H1 (cell line): ENCODE measurements around the gene KRT72. TPM values are rescaled to one million over a fixed set of nuclear protein-coding genes. Genes with fewer than 3 reads are reported as not detected.

Source experiments
- SP4 ChIP-seq: IDR thresholded peaks from 2 replicates; pipeline ENCODE4 v1.6.1; 2012; ENCODE audit warnings: low read length, inconsistent platforms
- polyA plus RNA-seq, 7 experiments: library from polyadenylated mRNA; depleted of rRNA in 3 of 7; stranded (reverse) in 5 of 7; unstranded in 2 of 7; fragments of >200 nt in 5 of 7; fragments of 200-250 nt in 2 of 7; gene quantifications; 1 replicate in 5 of 7; 2 replicates in 1 of 7; 4 replicates in 1 of 7; pipeline versions ENCODE4 v1.2.1 to v1.2.3, GENCODE V29; 2011 to 2013; ENCODE audit warnings: missing spikeins in 2 of 7, mixed read lengths in 2 of 7
- total RNA-seq: library from RNA; stranded (reverse); fragmentation: NEBNext Ultra II Directional; extraction: Animal tissue kit (Norgen Biotek cat#: 25700); gene quantifications from 2 replicates; pipeline ENCODE4 v1.2.1, GENCODE V29; 2021

The KRT72 gene
- total and polyA plus RNA-seq, 2 of the 8 experiments (the other 6 are each of a cell fraction or from before 2014, with no cell fraction given): not detected

DNA sequence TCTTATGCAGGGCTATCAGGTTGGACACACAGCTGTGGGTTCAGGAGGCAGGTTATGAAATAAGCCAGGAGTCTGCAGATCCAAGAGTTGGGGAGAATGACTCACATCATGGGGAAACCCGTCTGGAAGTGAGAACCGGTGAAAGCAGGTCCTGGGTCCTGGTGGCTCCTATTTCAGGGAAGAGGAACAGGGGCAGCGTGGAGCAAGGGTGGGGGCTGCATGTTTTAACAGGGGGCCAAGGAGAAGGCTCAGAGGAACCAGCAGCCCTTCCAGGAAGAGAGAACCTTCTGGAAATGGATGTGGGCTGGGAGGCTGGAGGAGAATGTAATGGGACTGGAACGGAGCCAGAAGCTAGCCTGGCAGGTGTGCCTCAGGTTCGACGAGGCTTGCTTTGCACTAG lies 19.8 kb downstream of the KRT72 start (continued):
- TF ChIP-seq SP4: no peak
